Left cardiac atrium (tissue), 4 donors: Measurements from ENCODE around the gene WAC. TPM values are rescaled to one million over a fixed set of nuclear protein-coding genes. Genes with fewer than 3 reads are reported as not detected.
A peak's percentile ranks its signal among the peaks of the same experiment; 100 is the strongest.
"Not testable (repeated sequence)": the region's sequence is repeated elsewhere in the genome, so short reads cannot be mapped to it uniquely, and the experiment has no call there.

Experiments used
- ATAC-seq, 2 donors: fragments of 200-7000 bp; cut with Tn5 transposase; one replicate each; pipeline ENCODE4 v1.9.1; 2020; ENCODE audit warnings: mild to moderate bottlenecking in 2 of 2, moderate library complexity in 2 of 2
- DNase-seq: peaks from one replicate; pipeline ENCODE4 v3.0.0-alpha.2; 2020
- intact Hi-C, 2 donors: fragments of 100-400 bp; cut with DNase I; formaldehyde crosslinking; loops; one replicate each; pipeline versions ENCODE4 v1.14.1 to v1.15.1; 2022 to 2023
- total RNA-seq, 2 donors: library from RNA; stranded (reverse); fragmentation: NEBNext Ultra II Directional; extraction: Animal tissue kit (Norgen Biotek cat#: 25700); gene quantifications; one replicate each; pipeline ENCODE4 v1.2.1, GENCODE V29; 2021
- donor health status: DM: no; HTN: yes; CAD: no.
- donor health status: DM: no; HTN: yes; CAD: no; lungs with severe emphysema.
- donor health status: DM: yes; HTN: yes; CAD: no.
- donor health status: Dilated cardiomyopathy.

Gene WAC
- total RNA-seq, 2 donors from 2014 or later, result 86.6 to 98.1 TPM

GRCh38 chr10:28558923-28559508, 26.1 kb downstream of the WAC start:
- DNase-seq, result no peak
- peak in 1 of 2 donors; percentile 30 for ATAC-seq
- intact Hi-C loops, result no loop called here

DNA sequence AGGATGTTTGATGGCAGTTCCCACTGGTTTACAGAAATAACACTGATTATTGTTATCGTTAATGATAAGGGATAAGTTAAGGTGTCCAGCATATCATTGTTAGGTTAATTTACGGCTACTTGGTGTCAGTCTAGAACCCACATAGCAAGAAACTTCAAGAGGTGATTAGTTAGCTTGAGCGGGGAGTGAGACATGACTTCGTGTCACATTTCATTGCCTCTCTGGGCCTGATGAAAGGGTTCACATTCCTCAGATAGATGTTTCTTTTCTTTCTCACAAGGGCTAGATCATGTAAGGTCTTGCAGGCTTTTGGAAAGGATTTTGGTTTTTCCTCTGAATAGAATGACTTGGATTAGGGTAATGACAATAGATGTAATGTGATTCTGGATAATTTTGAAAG, 26.7 kb downstream of the WAC start:
- ATAC-seq (peak in 1 of 2 donors; percentile 17), DNase-seq (no peak)
- intact Hi-C loops, result no loop called here

DNA sequence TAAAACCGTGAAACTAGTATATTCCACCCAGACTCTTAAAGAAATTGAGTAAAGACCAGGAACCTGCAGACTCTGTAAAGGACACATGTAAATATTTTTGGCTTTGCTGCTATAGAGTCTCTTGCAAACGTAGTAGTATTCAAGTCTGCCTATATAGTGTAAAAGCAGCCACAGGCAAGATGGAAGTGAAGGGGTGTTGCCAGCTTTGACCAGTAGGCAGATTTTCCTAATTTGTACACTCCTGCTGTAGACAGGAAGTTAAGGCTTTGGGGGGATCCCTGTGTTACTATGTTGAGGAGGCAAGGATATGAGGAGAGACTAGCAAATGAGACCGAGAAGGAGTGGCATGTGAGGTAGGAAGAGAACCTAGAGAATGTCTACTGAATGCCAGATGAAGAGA, 27.7 kb downstream of the WAC start:
- intact Hi-C loops, result no loop called here
- DNase-seq, result no peak
- no peak for ATAC-seq

DNA sequence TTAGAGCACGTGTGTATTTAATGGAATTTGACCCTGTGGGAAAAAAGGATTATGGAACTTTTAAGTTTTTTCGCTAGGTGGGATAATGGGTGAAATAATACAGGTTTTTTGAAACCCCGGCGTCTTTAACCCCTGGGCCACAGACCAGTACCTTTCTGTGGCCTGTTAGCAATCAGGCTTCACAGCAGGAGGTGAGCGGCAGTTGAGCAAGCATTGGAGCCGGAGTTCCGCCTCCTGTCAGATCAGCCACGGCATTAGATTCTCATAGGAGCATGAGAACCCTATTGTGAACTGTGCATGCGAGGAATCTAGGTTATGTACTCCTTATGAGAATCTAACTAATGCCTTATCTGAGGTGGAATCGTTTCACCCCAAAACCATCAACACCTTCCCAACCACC, 28.6 kb downstream of the WAC start:
- ATAC-seq, result no peak
- intact Hi-C loops, result no loop called here
- no peak for DNase-seq

DNA sequence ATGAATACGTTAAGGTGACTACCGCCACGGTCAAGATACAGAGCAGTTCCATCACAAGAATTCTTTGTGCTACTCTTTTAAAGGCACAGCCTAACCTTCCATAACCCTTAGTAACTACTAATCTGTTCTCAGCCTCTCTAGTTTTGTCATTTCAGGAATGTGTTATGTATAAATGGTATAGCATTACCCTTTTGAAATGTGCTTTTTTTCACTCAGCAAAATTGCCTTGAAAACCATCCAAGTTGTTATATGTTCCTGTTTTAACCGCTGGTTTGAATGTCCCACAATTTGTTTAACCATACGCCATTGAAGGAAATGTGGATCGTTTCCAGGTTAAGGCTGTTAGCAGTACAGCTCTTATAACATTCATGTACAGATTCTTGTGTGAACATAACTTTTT, 32.0 kb downstream of the WAC start:
- DNase-seq, result no peak
- ATAC-seq, result no peak
- intact Hi-C loops, result no loop called here

- ATAC-seq (no peak), DNase-seq (no peak)
- intact Hi-C loops, result no loop called here
Measured at GRCh38 chr10:28566458-28567015, 33.6 kb downstream of the WAC start.

GRCh38 chr10:28569506-28570159, 36.7 kb downstream of the WAC start:
- no peak for DNase-seq
- peak in 1 of 2 donors; percentile 31 for ATAC-seq
- intact Hi-C loops, result no loop called here

- intact Hi-C loops, result no loop called here
- ATAC-seq, result no peak
- no peak for DNase-seq
Measured at GRCh38 chr10:28570598-28570997, 37.7 kb downstream of the WAC start.

DNA sequence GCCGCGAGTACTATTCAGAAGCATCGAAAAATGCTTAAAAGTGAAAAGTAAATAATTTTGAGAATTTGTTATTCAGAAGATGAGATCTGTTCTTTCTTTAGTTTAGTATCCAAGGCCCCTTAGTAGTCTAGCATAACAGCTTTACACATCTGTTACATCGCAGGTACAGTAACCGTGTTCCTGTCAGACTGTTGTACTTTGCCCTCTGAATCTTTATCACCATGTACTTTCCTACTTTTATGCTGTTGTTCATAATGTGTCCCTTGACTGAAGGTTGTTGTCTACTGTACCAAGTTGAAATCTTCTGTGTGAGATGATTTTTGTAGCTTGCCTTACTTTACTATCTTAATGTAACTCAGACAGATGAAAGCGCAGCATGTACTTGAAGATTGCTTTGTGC, 38.3 kb downstream of the WAC start:
- DNase-seq, result no peak
- intact Hi-C loops, result no loop called here
- ATAC-seq, result no peak

DNA sequence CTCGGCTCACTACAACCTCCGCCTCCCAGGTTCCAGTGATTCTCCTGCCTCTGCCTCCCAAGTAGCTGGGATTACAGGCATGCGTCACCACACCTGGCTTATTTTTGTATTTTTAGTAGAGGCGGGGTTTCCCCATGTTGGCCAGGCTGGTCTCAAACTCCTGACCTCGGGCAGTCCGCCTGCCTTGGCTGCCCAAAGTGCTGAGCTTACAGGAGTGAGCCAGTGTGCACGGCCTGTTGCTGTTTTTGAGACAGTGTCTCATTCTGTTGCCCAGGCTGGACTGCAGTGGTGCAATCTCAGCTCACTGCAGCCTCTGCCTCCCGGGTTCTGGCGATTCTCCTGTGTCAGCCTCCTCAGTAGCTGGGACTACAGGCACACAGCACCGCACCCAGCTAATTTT, 41.3 kb downstream of the WAC start:
- intact Hi-C loops, DNase-seq, ATAC-seq: not testable (repeated sequence)

- no peak for DNase-seq
- intact Hi-C loops, result no loop called here
- ATAC-seq, result no peak
Measured at GRCh38 chr10:28575852-28576251, 42.9 kb downstream of the WAC start.

DNA sequence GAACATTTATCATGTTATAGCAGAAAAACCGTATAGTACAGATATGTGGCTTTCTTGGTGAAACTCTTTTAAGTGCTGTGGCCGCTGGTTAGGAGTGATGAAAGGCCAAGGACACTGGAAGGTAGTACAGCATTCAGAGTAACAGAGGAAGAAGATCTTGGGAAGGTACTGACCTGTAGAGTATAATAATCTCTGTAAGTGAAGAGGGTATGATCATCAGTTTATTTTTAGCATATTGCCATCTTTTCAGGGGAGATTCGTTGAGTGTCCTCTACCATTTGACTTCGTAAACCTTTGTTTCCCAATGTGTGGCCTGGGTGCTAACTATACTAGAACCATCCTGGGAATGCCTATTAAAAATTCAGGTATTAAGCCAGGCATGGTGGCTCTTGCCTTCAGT, 44.6 kb downstream of the WAC start:
- intact Hi-C loops, result no loop called here
- DNase-seq (no peak), ATAC-seq (peak in 1 of 2 donors; percentile 30)

GRCh38 chr10:28578454-28578853, 45.5 kb downstream of the WAC start:
- no peak for ATAC-seq
- intact Hi-C loops, result no loop called here
- no peak for DNase-seq

GRCh38 chr10:28580825-28581224, 47.9 kb downstream of the WAC start:
- ATAC-seq (no peak), DNase-seq (no peak)
- intact Hi-C loops, result loop anchor here in 1 of 2 donors (10.0 kb wide), 1 partner anchor 146 kb away; no protein-coding TSS in a partner anchor

- DNase-seq (no peak), ATAC-seq (no peak)
- intact Hi-C loops, result loop anchor here in 1 of 2 donors (10.0 kb wide), 1 partner anchor 147 kb away; no protein-coding TSS in a partner anchor
Measured at GRCh38 chr10:28581916-28582315, 49.0 kb downstream of the WAC start.

GRCh38 chr10:28585076-28585475, 52.2 kb downstream of the WAC start:
- intact Hi-C loops, result loop anchor here in 1 of 2 donors (10.0 kb wide), 1 partner anchor 150 kb away; no protein-coding TSS in a partner anchor
- ATAC-seq, result no peak

GRCh38 chr10:28586176-28586575, 53.3 kb downstream of the WAC start:
- intact Hi-C loops, result loop anchor here in 1 of 2 donors (10.0 kb wide), 1 partner anchor 151 kb away; no protein-coding TSS in a partner anchor

More at GRCh38 chr10:28585076-28585475, 52.2 kb downstream of the WAC start:
- DNase-seq, result no peak

GRCh38 chr10:28587270-28587969, 54.5 kb downstream of the WAC start:
- DNase-seq (no peak), ATAC-seq (peak; percentile 35 to 48)
- intact Hi-C loops, result loop anchor here in 1 of 2 donors (10.0 kb wide), 1 partner anchor 153 kb away; no protein-coding TSS in a partner anchor

More at GRCh38 chr10:28586176-28586575, 53.3 kb downstream of the WAC start:
- DNase-seq (no peak), ATAC-seq (no peak)

DNA sequence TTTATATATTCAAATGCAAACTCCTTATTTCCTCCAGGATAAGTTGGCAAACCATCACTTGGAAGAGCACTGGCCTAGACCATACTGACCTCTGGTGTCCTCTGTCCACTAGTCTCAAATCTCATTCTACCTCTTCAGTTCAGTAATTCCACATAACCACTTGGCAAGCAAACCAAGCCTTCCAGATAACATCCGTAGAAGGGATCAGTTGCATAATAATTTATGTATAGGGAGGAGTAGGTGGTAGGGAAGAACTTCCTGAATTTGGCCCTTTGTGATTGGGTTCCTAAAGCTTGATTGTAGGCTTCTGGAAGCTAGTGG, 55.0 kb downstream of the WAC start:
- intact Hi-C loops, result loop anchor here in 1 of 2 donors (10.0 kb wide), 1 partner anchor 153 kb away; no protein-coding TSS in a partner anchor
- no peak for DNase-seq
- peak; percentile 79 to 82 for ATAC-seq

DNA sequence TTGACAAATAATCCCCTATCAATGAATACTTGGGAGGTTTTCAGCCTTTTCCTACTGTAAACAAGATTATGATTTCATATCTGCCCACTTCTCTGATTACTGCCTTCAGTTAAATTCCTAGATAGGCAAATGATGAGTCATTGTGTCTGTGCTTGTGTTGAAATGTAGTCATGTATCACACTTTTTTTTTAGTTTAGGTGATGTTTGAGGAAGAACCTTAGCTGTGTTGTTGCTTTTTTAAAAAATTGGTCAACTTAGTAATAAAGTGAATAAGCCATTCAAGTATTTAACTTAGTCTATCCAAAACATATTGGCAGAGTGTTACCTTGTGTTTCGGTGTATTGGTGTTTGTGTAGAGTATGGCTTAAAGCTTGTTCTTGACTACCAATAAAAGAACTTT, 60.0 kb downstream of the WAC start:
- no peak for DNase-seq
- peak in 1 of 2 donors; percentile 77 for ATAC-seq
- intact Hi-C loops, result no loop called here
